ENCODE results near the gene ELAPOR1. TPM values are rescaled to one million over a fixed set of nuclear protein-coding genes. Genes with fewer than 3 reads are reported as not detected.

The ELAPOR1 gene
- polyA plus RNA-seq, 1 experiment: 2.3 TPM

- no peak for DNase-seq (ENCODE audit: low read depth)
- Histone ChIP-seq H3K27me3 (ENCODE audit: control insufficient read depth, insufficient read depth, low read length) (no peaks in the 10 kb centered on the region), H3K4me3 (ENCODE audit: low read depth, low read length) (no peak overlapping the region), H3K36me3 (ENCODE audit: control insufficient read depth, insufficient read depth, low read length) (no peaks in the 10 kb centered on the region)
- CTCF ChIA-PET: interaction anchor here (2.1 kb wide), 1 partner anchor 16 kb away, joined by 7 read pairs; no protein-coding TSS in a partner anchor
- POLR2A ChIA-PET: no interaction called here
- TF ChIP-seq, protein P1, sequence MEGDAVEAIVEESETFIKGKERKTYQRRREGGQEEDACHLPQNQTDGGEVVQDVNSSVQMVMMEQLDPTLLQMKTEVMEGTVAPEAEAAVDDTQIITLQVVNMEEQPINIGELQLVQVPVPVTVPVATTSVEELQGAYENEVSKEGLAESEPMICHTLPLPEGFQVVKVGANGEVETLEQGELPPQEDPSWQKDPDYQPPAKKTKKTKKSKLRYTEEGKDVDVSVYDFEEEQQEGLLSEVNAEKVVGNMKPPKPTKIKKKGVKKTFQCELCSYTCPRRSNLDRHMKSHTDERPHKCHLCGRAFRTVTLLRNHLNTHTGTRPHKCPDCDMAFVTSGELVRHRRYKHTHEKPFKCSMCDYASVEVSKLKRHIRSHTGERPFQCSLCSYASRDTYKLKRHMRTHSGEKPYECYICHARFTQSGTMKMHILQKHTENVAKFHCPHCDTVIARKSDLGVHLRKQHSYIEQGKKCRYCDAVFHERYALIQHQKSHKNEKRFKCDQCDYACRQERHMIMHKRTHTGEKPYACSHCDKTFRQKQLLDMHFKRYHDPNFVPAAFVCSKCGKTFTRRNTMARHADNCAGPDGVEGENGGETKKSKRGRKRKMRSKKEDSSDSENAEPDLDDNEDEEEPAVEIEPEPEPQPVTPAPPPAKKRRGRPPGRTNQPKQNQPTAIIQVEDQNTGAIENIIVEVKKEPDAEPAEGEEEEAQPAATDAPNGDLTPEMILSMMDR (IDR thresholded peaks at IDR 0.05; ENCODE audit: insufficient read depth, low read depth, low read length): no peak
Measured at GRCh38 chr1:109083923-109084322, 30.0 kb upstream of the ELAPOR1 start.

DNA sequence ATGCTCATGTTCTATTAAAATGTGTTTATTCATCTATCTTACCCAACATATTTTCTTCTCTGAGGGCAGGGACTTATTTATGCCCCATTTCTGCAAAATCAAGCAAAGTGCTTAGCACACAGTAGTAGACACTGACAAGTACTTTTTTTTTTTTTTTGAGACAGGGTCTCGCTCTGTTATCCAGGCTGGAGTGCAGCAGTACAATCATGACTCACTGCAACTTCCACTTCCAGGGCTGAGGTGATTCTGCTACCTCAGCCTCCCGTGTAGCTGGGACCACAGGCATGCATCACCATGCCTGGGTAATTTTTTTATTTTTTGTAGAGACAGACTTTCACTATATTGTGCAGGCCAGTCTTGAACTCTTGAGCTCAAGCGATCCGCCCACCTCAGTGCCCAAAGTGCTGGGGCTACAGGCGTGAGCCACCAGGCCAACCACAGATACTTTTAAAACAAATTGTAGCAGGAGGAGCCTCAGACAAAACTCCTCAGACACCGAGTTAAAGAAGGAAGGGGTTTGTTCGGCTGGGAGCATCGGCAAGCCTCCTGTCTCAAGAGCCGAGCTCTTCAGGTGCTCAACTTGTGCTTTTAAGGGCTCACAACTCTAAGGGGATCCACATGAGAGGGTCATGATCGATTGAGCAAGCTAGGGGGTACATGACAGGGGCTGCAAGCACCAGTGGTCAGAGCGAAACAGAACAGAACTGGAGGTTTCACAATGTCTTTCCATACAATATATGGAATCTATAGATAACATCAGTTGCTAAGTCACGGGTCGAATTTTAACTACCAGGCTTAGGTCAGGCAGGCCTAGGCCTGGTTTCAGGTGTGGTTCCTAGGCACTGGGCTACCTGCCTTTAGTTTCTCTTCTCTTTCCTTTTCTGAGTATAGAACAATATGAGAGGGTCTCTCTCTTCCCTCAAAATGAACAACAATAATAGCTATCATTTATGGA is 29.1 kb upstream of the ELAPOR1 start:
- ChIA-PET POLR2A (no interaction called here), CTCF (interaction anchor here (0.7 to 2.1 kb wide), 2 partner anchors 15 to 210 kb away, joined by 4 to 7 read pairs; no protein-coding TSS in a partner anchor)
- TF ChIP-seq, protein P1 (IDR thresholded peaks at IDR 0.05; ENCODE audit: insufficient read depth, low read depth, low read length): no peak
- Histone ChIP-seq H3K4me3 (ENCODE audit: low read depth, low read length) (no peak overlapping the region), H3K27me3 (ENCODE audit: control insufficient read depth, insufficient read depth, low read length) (no peaks in the 10 kb centered on the region), H3K36me3 (ENCODE audit: control insufficient read depth, insufficient read depth, low read length) (no peaks in the 10 kb centered on the region)
- no peak for DNase-seq (ENCODE audit: low read depth)

DNA sequence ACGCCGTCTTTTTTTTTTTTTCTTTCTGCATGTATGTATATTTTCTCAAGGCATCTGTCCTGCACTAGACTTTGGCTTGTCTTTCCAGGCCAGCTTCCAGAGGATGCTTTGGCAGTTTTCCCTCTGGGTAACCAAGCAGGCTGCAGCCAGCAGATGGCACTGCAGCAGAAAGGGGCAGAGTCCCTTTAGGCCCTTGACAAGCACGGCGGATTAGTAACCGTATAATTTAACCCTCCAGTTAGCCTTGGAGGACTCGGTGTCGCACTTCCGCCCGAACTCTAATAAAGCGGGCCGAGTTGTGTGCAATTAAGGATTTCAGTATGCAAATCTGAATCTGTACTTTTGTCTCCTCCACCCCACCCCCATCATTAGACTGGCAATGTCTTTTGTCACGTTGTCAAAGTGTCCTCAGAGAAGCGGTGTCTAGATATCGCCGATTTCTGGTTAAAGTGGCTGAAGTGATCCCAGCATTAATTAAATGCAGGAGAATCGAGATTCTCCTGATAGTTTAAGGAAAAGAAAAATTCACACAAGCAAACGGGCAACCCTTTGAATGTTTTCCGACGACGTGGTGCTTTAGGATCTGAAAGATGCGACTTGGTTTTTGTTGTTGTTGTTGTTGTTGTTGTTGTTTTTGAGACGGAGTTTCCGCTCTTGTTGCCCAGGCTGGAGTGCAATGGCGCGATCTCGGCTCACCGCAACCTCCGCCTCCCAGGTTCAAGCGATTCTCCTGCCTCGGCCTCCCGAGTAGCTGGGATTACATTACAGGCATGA is 24.5 kb upstream of the ELAPOR1 start:
- ChIA-PET CTCF (interaction anchor here (0.6 to 2.3 kb wide), 5 partner anchors 11 to 36 kb away, joined by 3 to 13 read pairs (median 4); no protein-coding TSS in a partner anchor), POLR2A (interaction anchor here (0.6 to 0.9 kb wide), 2 partner anchors 10 to 49 kb away, joined by 3 to 4 read pairs; no protein-coding TSS in a partner anchor)
- 0 out of 2 replicates have a peak overlapping the region, but pooled peaks have one; percentile 86 for H3K4me3 ChIP-seq (ENCODE audit: low read depth, low read length)
- no peak for DNase-seq (ENCODE audit: low read depth)
- TF ChIP-seq, protein P1 (IDR thresholded peaks at IDR 0.05; ENCODE audit: insufficient read depth, low read depth, low read length): peak; percentile 68
- no peaks in the 10 kb centered on the region for H3K36me3 ChIP-seq (ENCODE audit: control insufficient read depth, insufficient read depth, low read length)
- no peaks in the 10 kb centered on the region for H3K27me3 ChIP-seq (ENCODE audit: control insufficient read depth, insufficient read depth, low read length)

GRCh38 chr1:109090196-109091077 is 23.5 kb upstream of the ELAPOR1 start, which contains the start of gene TMEM167B:
TSS of gene TMEM167B (plus strand) at chr1:109090764. CDS start at chr1:109090873, 109 bp downstream.
- TF ChIP-seq, protein P1 (IDR thresholded peaks at IDR 0.05; ENCODE audit: insufficient read depth, low read depth, low read length): no peak
- POLR2A ChIA-PET: interaction anchor here (0.6 to 1.1 kb wide), 2 partner anchors 10 to 14 kb away, joined by 4 to 6 read pairs; partner anchors contain the start of gene TAF13
- CTCF ChIA-PET: interaction anchor here (1.5 to 2.3 kb wide), 4 partner anchors 8 to 22 kb away, joined by 4 to 13 read pairs (median 6); a partner anchor contains a TSS
- DNase-seq (ENCODE audit: low read depth): peak; percentile 85
- no peaks in the 10 kb centered on the region for H3K27me3 ChIP-seq (ENCODE audit: control insufficient read depth, insufficient read depth, low read length)
- H3K36me3 ChIP-seq (ENCODE audit: control insufficient read depth, insufficient read depth, low read length): no peaks in the 10 kb centered on the region
- H3K4me3 ChIP-seq (ENCODE audit: low read depth, low read length): peak within 1 kb of the TSS; percentile 86

Data from BJ (cell line).